DMS53 treated with DMSO at 0.1 percent for 48 hours (cell line): ENCODE data around the gene BDKRB2.
A peak's percentile ranks its signal among the peaks of the same experiment; 100 is the strongest.

Source experiments
- DNase-seq: peaks from one replicate; lab custom pipeline; 2025; ENCODE audit not compliant: unreplicated experiment; lab: John Stamatoyannopoulos, UW

Gene BDKRB2

GRCh38 chr14:96204151-96205058 is at the start of gene BDKRB2:
TSS of gene BDKRB2 (plus strand) at chr14:96204839. CDS start at chr14:96237108, 32,269 bp downstream.
- peak; percentile 72 for DNase-seq

- no peak for DNase-seq
These were observed 49.7 kb upstream of the BDKRB2 start for GRCh38 chr14:96154900-96155299.

- DNase-seq: no peak
These were observed 47.6 kb upstream of the BDKRB2 start for GRCh38 chr14:96156804-96157760.

GRCh38 chr14:96158735-96159134 is 45.9 kb upstream of the BDKRB2 start:
- no peak for DNase-seq

- DNase-seq: no peak
These were observed 44.3 kb upstream of the BDKRB2 start for GRCh38 chr14:96160076-96160912.

- no peak for DNase-seq
These were observed 43.7 kb upstream of the BDKRB2 start for GRCh38 chr14:96160913-96161310.

GRCh38 chr14:96161636-96162035 is 43.0 kb upstream of the BDKRB2 start:
- DNase-seq: no peak

- no peak for DNase-seq
These were observed 42.4 kb upstream of the BDKRB2 start for GRCh38 chr14:96162265-96162664.

GRCh38 chr14:96162741-96163140 is 41.9 kb upstream of the BDKRB2 start:
- DNase-seq: no peak

- DNase-seq: no peak
These were observed 39.7 kb upstream of the BDKRB2 start for GRCh38 chr14:96164861-96165490.

- DNase-seq: no peak
These were observed 38.9 kb upstream of the BDKRB2 start for GRCh38 chr14:96165493-96166436.

GRCh38 chr14:96166461-96167223 is 38.0 kb upstream of the BDKRB2 start:
- DNase-seq: no peak

- DNase-seq: peak; percentile 69
These were observed 37.2 kb upstream of the BDKRB2 start for GRCh38 chr14:96167224-96168148.

GRCh38 chr14:96168581-96168980 is 36.1 kb upstream of the BDKRB2 start:
- DNase-seq: no peak

GRCh38 chr14:96170961-96171592 is 33.6 kb upstream of the BDKRB2 start:
- no peak for DNase-seq

GRCh38 chr14:96173636-96174475 is 30.8 kb upstream of the BDKRB2 start:
- DNase-seq: no peak
